HepG2 (cell line): ENCODE measurements around the gene PCOLCE2. TPM values are rescaled to one million over a fixed set of nuclear protein-coding genes. Genes with fewer than 3 reads are reported as not detected.

ENCODE experiments used
- ARID4A ChIP-seq: sonication (generic); formaldehyde crosslinking; IDR thresholded peaks from 2 replicates; pipeline ENCODE4 v1.5.0; 2020; ENCODE audit warnings: mild to moderate bottlenecking, missing genetic modification reagents, borderline replicate concordance
- ARID5B ChIP-seq: IDR thresholded peaks from 2 replicates; pipeline ENCODE4 v1.4.0; 2020; ENCODE audit warnings: mild to moderate bottlenecking, missing genetic modification reagents
- ATF2 ChIP-seq: sonication (generic); formaldehyde crosslinking; IDR thresholded peaks from 2 replicates; pipeline ENCODE4 v1.4.0; 2020; ENCODE audit warnings: missing genetic modification reagents
- CBX5 ChIP-seq: sonication (generic); formaldehyde crosslinking; IDR thresholded peaks from 2 replicates; pipeline ENCODE4 v1.4.0; 2020; ENCODE audit warnings: missing genetic modification reagents, borderline replicate concordance
- CC2D1A ChIP-seq: sonication (generic); formaldehyde crosslinking; IDR thresholded peaks from 2 replicates; pipeline ENCODE4 v1.8.1; 2023; ENCODE audit warnings: mild to moderate bottlenecking, missing genetic modification reagents
- CEBPG ChIP-seq: IDR thresholded peaks from 2 replicates; pipeline ENCODE4 v1.6.1; 2016
- FOXA1 ChIP-seq, 2 experiments: fragments of 450-650 bp in 1 of 2; sonication (generic) in 1 of 2; formaldehyde crosslinking in 1 of 2; IDR thresholded peaks; 2 replicates each; pipeline versions ENCODE4 v1.4.0 to v1.6.1; 2016 to 2020; ENCODE audit warnings: missing genetic modification reagents in 1 of 2
- FOXA3 ChIP-seq: IDR thresholded peaks from 2 replicates; pipeline ENCODE4 v1.6.1; 2016; ENCODE audit warnings: missing genetic modification reagents, missing compliant biosample characterization
- HES4 ChIP-seq: sonication (generic); formaldehyde crosslinking; IDR thresholded peaks from 2 replicates; pipeline ENCODE4 v1.9.0; 2021; ENCODE audit warnings: mild to moderate bottlenecking, missing genetic modification reagents, borderline replicate concordance
- IRF2 ChIP-seq: IDR thresholded peaks from 2 replicates; pipeline ENCODE4 v1.6.1; 2018; ENCODE audit warnings: missing genetic modification reagents, missing compliant biosample characterization
- KAT8 ChIP-seq: IDR thresholded peaks from 2 replicates; pipeline ENCODE4 v1.6.1; 2016; ENCODE audit warnings: missing genetic modification reagents, missing compliant biosample characterization
- KDM3A ChIP-seq: IDR thresholded peaks from 2 replicates; pipeline ENCODE4 v1.6.1; 2018; ENCODE audit warnings: low read depth, missing compliant biosample characterization
- SCMH1 ChIP-seq: sonication (generic); formaldehyde crosslinking; IDR thresholded peaks from 2 replicates; pipeline ENCODE4 v1.9.0; 2021; ENCODE audit warnings: missing genetic modification reagents, mild to moderate bottlenecking, borderline replicate concordance
- YEATS4 ChIP-seq: sonication (generic); formaldehyde crosslinking; IDR thresholded peaks from 2 replicates; pipeline ENCODE4 v1.4.0; 2020; ENCODE audit warnings: missing genetic modification reagents, borderline replicate concordance
- ZBTB14 ChIP-seq: sonication (generic); formaldehyde crosslinking; IDR thresholded peaks from 2 replicates; pipeline ENCODE4 v1.4.0; 2020; ENCODE audit warnings: missing genetic modification reagents
- ZNF614 ChIP-seq: IDR thresholded peaks from 2 replicates; pipeline ENCODE4 v1.6.1; 2018; ENCODE audit warnings: missing biosample characterization, missing genetic modification reagents, inconsistent platforms, borderline replicate concordance
- ZNF772 ChIP-seq: sonication (generic); formaldehyde crosslinking; IDR thresholded peaks from 2 replicates; pipeline ENCODE4 v1.5.0; 2020; ENCODE audit warnings: mild to moderate bottlenecking, missing genetic modification reagents
- ZSCAN30 ChIP-seq: sonication (generic); formaldehyde crosslinking; IDR thresholded peaks from 2 replicates; pipeline ENCODE4 v1.5.0; 2020; ENCODE audit warnings: mild to moderate bottlenecking, missing genetic modification reagents
- polyA plus RNA-seq, 8 experiments: library from polyadenylated mRNA; depleted of rRNA in 3 of 8; stranded (reverse) in 7 of 8; unstranded in 1 of 8; fragments of >200 nt; fragmentation: Illumina TruSeq in 4 of 8; extraction: Trizol in 4 of 8; gene quantifications; 2 replicates each; pipeline versions ENCODE4 v1.2.1 to v1.2.3, GENCODE V29; 2011 to 2016; ENCODE audit warnings: low read depth in 4 of 8, missing spikeins in 1 of 8, mixed read lengths in 1 of 8; ENCODE audit not compliant: insufficient read depth in 1 of 8
- total RNA-seq, 5 experiments: library from RNA; depleted of rRNA; stranded (reverse); fragments of >200 nt; fragmentation: Illumina TruSeq; extraction: Trizol; gene quantifications; 2 replicates each; pipeline ENCODE4 v1.2.3, GENCODE V29; 2016; ENCODE audit warnings: low read depth in 1 of 5

Gene PCOLCE2
- total and polyA plus RNA-seq, 2 of the 13 experiments (the other 11 are each of a cell fraction or from before 2014, with no cell fraction given) = 0.71 to 2.0 TPM

GRCh38 chr3:142846779-142847577 lies 41.9 kb downstream of the PCOLCE2 start (continued):
- TF ChIP-seq ATF2 (CRISPR knock-in tag) = peak; percentile 85; the same call in 1 of the 2 replicates
- TF ChIP-seq CBX5 (CRISPR knock-in tag) = no peak
- TF ChIP-seq ZNF772 (CRISPR knock-in tag) = no peak
- peak; percentile 97 for TF ChIP-seq ARID5B (CRISPR knock-in tag)
- TF ChIP-seq ARID4A (CRISPR knock-in tag) = no peak
- no peak for TF ChIP-seq CC2D1A (CRISPR knock-in tag)
- peak; percentile 72; the same call in 1 of the 2 replicates for TF ChIP-seq IRF2 (CRISPR knock-in tag)
- no peak for TF ChIP-seq ZSCAN30
- TF ChIP-seq ZNF614 = peak; percentile 43; the same call in 1 of the 2 replicates
- peak; percentile 81 for TF ChIP-seq FOXA1 (IDR thresholded peaks at IDR 0.05)
- TF ChIP-seq FOXA1 (CRISPR knock-in tag; IDR thresholded peaks at IDR 0.05) = peak; percentile 85
- no peak for TF ChIP-seq HES4 (CRISPR knock-in tag)
- TF ChIP-seq FOXA3 (CRISPR knock-in tag) = peak; percentile 97
- 0 out of 2 replicates have a peak, but pooled peaks have one; percentile 56 for TF ChIP-seq KDM3A
- TF ChIP-seq YEATS4 (CRISPR knock-in tag) = 0 out of 2 replicates have a peak, but pooled peaks have one; percentile 36
- peak; percentile 70; the same call in 1 of the 2 replicates for TF ChIP-seq KAT8 (CRISPR knock-in tag)
- TF ChIP-seq CEBPG (CRISPR knock-in tag) = peak; percentile 85
- TF ChIP-seq ZBTB14 = no peak
- no peak for TF ChIP-seq SCMH1 (CRISPR knock-in tag)
